IPS-20b (cell line): ENCODE data around the gene CCDC66.
A peak's percentile ranks its signal among the peaks of the same experiment; 100 is the strongest.
"Not testable (repeated sequence)": the region's sequence is repeated elsewhere in the genome, so short reads cannot be mapped to it uniquely, and the experiment has no call there.

Experiments
- H3K27ac ChIP-seq: one replicate; pipeline ENCODE4 v1.5.1; 2013; ENCODE audit warnings: low read length
- H3K27me3 ChIP-seq: 2 replicates; pipeline ENCODE4 v1.6.1; 2013; ENCODE audit warnings: mild to moderate bottlenecking, low read length, inconsistent platforms; ENCODE audit not compliant: insufficient read depth
- H3K36me3 ChIP-seq: 2 replicates; pipeline ENCODE4 v1.6.1; 2013; ENCODE audit warnings: low read depth, mild to moderate bottlenecking, inconsistent platforms, low read length, moderate library complexity; ENCODE audit not compliant: insufficient read depth
- H3K4me1 ChIP-seq: 2 replicates; pipeline ENCODE4 v1.6.1; 2013; ENCODE audit warnings: mild to moderate bottlenecking, control low read depth, inconsistent platforms, low read length, moderate library complexity; ENCODE audit not compliant: insufficient read depth
- H3K4me3 ChIP-seq: 2 replicates; pipeline ENCODE4 v1.5.1; 2013; ENCODE audit warnings: mild to moderate bottlenecking, low read length, inconsistent platforms
- H3K9ac ChIP-seq: 2 replicates; pipeline ENCODE4 v1.6.1; 2013; ENCODE audit warnings: low read depth, mild to moderate bottlenecking, inconsistent platforms, low read length, moderate library complexity
- H3K9me3 ChIP-seq: 2 replicates; pipeline ENCODE4 v1.6.1; 2013; ENCODE audit warnings: mild to moderate bottlenecking, low read depth, low read length, inconsistent platforms; ENCODE audit not compliant: insufficient read depth

The CCDC66 gene

GRCh38 chr3:56556908-56557830 lies at the start of gene CCDC66:
CCDC66 (plus strand) TSS chr3:56557175; CDS start chr3:56557243, 68 bp downstream.
- Histone ChIP-seq H3K4me3 (peak within 1 kb of the TSS; percentile 96), H3K27ac (peak within 1 kb of the TSS; percentile 77), H3K36me3 (peaks cover 32% of the 10 kb centered on the region), H3K4me1 (no peaks in the 10 kb centered on the region; the same call in 1 of the 2 replicates), H3K27me3 (no peaks in the 10 kb centered on the region), H3K9ac (peak within 1 kb of the TSS; percentile 98), H3K9me3 (no peaks in the 10 kb centered on the region)

DNA sequence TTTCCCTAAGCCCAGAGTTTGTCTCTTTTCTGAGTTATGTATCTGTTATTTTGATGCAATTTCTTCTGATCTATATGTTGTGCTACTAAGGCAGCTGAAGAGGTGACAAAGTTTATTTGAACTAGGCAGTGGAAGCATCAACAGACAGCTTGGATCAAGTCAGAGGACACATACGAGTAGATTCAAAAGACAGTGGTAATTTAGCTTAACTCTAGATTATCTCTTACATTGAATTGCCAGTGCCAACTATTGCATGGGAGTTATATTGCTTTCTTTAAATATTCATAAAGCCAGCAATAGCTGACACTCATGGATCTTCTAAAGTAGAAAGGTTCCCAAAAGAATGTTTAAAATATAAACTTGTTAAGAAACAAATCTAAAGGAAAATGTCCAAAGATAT lies 37.3 kb upstream of the CCDC66 start:
- Histone ChIP-seq H3K9me3 (no peaks in the 10 kb centered on the region), H3K4me3 (no peak overlapping the region), H3K36me3 (no peaks in the 10 kb centered on the region), H3K27ac (no peak overlapping the region), H3K9ac (no peak overlapping the region), H3K4me1 (no peaks in the 10 kb centered on the region), H3K27me3 (no peaks in the 10 kb centered on the region; the same call in 1 of the 2 replicates)

DNA sequence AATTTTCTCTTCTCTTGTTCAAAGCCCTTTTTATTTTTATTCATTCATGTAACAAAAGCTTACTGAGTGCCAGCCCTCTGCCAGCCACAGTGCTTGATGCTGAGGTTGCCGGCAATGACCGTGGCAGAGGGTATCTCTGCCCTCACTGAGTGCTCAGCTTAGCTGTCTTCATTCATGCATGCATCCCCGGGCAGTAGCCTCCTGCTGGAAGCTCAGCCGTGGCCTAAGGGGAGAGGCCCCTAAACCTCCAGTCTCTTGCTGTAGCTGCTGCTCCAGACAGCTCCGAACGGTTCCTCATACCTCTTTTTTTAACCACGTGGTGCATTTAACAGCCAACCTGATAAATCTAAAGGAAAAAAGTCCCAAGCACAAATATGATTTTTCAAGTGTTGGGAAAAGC lies 34.6 kb upstream of the CCDC66 start:
- Histone ChIP-seq H3K27me3 (no peaks in the 10 kb centered on the region; the same call in 1 of the 2 replicates), H3K36me3 (no peaks in the 10 kb centered on the region), H3K27ac (no peak overlapping the region), H3K9me3 (no peaks in the 10 kb centered on the region), H3K4me1 (no peaks in the 10 kb centered on the region), H3K4me3 (no peak overlapping the region), H3K9ac (no peak overlapping the region)

DNA sequence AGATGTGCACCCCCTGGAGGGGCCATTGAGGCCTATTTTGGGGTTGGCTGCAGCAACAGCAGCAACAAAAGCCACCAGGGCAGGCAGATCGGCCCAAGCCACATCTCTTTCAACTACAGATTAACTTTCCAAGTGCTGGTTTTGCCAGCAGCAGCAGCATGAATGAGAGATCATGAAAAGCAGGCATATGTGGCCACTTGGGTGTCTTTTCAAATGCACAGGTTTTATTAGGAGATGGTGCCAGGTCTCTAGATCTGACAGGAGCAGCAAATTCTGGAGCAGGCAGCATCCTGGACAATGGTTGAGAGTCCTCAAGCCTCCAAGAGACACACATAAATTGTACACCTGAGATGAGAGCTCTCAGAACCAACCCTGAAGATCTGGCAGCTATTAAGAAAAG lies 31.7 kb upstream of the CCDC66 start:
- H3K9me3 ChIP-seq: no peaks in the 10 kb centered on the region
- H3K4me1 ChIP-seq: no peaks in the 10 kb centered on the region
- no peaks in the 10 kb centered on the region for H3K36me3 ChIP-seq
- no peaks in the 10 kb centered on the region for H3K27me3 ChIP-seq
- H3K9ac ChIP-seq: no peak overlapping the region
- H3K27ac ChIP-seq: no peak overlapping the region
- no peak overlapping the region for H3K4me3 ChIP-seq

GRCh38 chr3:56536735-56537134 lies 20.2 kb upstream of the CCDC66 start:
- Histone ChIP-seq H3K4me3 (no peak overlapping the region), H3K36me3 (no peaks in the 10 kb centered on the region), H3K9ac (no peak overlapping the region), H3K27me3 (no peaks in the 10 kb centered on the region), H3K27ac (no peak overlapping the region), H3K9me3 (no peaks in the 10 kb centered on the region), H3K4me1 (no peaks in the 10 kb centered on the region)

DNA sequence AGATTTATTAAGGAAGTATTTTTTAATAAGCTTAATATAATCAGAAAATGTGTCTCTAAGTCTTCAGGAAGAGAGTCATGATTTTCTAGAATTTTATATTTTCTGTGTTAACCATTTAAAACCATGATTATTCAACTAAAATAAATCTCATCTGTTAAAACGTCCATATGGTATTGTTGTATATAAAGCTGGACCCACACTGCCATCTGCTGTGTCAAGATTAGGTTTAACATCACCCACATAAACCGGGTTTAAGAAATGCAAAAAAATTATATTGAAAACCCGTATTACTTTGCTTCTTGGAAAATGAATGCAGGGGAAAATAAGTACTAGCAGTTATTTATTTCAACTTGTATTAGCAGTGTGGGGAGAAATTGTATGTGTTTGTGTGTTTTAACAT lies 9.5 kb upstream of the CCDC66 start:
- H3K27ac ChIP-seq: no peak overlapping the region
- H3K36me3 ChIP-seq: no peaks in the 10 kb centered on the region
- no peaks in the 10 kb centered on the region for H3K9me3 ChIP-seq
- no peaks in the 10 kb centered on the region for H3K4me1 ChIP-seq
- no peaks in the 10 kb centered on the region for H3K27me3 ChIP-seq
- H3K4me3 ChIP-seq: no peak overlapping the region
- no peak overlapping the region for H3K9ac ChIP-seq

- H3K27ac ChIP-seq: no peak overlapping the region
- H3K4me3 ChIP-seq: peak overlapping the region; percentile 96
- H3K4me1 ChIP-seq: no peaks in the 10 kb centered on the region; the same call in 1 of the 2 replicates
- H3K9ac ChIP-seq: peak overlapping the region; percentile 98
- no peaks in the 10 kb centered on the region for H3K9me3 ChIP-seq
- peaks cover 37% of the 10 kb centered on the region for H3K36me3 ChIP-seq
- no peaks in the 10 kb centered on the region for H3K27me3 ChIP-seq
Observed at GRCh38 chr3:56557831-56558170, 826 bp downstream of the CCDC66 start.

DNA sequence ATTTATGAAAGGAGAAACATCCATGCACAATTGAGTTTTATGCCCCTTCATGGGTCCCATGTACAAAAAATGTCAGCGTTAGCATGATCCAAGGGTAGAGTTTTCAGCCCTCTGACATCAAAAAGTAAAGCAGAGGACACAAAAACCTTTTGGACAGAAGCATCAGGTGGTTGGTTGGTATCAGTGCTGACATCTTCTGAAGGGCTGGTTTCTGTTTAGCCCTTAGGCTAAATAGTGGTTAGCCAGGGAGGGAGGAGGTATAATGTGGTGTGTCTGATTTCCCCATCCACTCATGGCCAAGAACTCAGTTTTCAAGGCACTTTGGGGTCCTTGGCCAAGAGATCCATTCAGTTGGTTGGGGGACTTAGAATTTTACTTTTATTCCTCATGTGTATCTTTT lies 16.5 kb downstream of the CCDC66 start:
- H3K4me1 ChIP-seq: no peaks in the 10 kb centered on the region
- no peak overlapping the region for H3K9ac ChIP-seq
- no peak overlapping the region for H3K27ac ChIP-seq
- H3K36me3 ChIP-seq: peaks cover 53% of the 10 kb centered on the region
- no peaks in the 10 kb centered on the region for H3K27me3 ChIP-seq
- H3K4me3 ChIP-seq: no peak overlapping the region
- no peaks in the 10 kb centered on the region for H3K9me3 ChIP-seq

GRCh38 chr3:56581941-56582340 lies 25.0 kb downstream of the CCDC66 start:
- H3K9ac ChIP-seq, H3K27me3 ChIP-seq, H3K4me3 ChIP-seq, H3K27ac ChIP-seq, H3K4me1 ChIP-seq: not testable (repeated sequence)
- peaks cover 10% of the 10 kb centered on the region for H3K9me3 ChIP-seq
- peaks cover 18% of the 10 kb centered on the region; the same call in 1 of the 2 replicates for H3K36me3 ChIP-seq

DNA sequence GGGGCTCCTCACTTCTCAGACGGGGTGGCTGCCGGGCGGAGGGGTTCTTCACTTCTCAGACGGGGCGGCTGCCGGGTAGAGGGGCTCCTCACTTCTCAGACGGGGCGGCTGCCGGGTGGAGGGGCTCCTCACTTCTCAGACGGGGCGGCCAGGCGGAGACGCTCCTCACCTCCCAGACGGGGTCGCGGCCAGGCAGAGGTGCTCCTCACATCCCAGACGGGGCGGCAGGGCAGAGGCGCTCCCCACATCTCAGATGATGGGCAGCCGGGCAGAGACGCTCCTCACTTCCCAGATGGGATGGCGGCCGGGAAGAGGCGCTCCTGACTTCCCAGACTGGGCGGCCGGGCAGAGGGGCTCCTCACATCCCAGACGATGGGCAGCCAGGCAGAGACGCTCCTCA lies 27.3 kb downstream of the CCDC66 start:
- Histone ChIP-seq H3K9me3 (peaks cover 10% of the 10 kb centered on the region), H3K36me3 (peaks cover 18% of the 10 kb centered on the region; the same call in 1 of the 2 replicates)
- H3K4me1 ChIP-seq, H3K27ac ChIP-seq, H3K4me3 ChIP-seq, H3K9ac ChIP-seq, H3K27me3 ChIP-seq: not testable (repeated sequence)

DNA sequence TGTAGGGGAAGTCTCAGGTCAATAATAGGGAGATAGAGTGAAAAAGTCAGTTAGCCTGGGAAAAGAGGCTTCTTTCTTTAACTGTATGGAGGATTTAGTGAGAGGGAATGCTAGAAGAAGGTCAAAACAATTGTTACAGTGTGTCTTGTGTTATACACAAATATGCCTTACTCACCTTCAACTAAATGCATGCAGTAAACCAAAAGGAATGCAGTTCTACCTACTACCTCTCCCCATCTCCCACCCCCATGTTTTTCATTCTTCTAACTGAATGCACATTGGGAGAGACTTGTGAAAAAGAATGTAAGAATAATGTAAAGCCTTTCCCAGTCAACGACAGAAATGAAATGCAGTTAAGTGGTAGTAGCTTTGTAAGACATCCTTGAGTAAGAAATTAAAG lies 33.8 kb downstream of the CCDC66 start:
- Histone ChIP-seq H3K9ac (peak overlapping the region; percentile 16; the same call in 1 of the 2 replicates), H3K27ac (no peak overlapping the region), H3K36me3 (peaks cover 27% of the 10 kb centered on the region), H3K4me1 (peaks cover 8% of the 10 kb centered on the region), H3K9me3 (no peaks in the 10 kb centered on the region), H3K4me3 (no peak overlapping the region), H3K27me3 (no peaks in the 10 kb centered on the region)

- Histone ChIP-seq H3K27ac (no peak overlapping the region), H3K36me3 (peaks cover 29% of the 10 kb centered on the region), H3K27me3 (no peaks in the 10 kb centered on the region), H3K4me3 (no peak overlapping the region), H3K9ac (no peak overlapping the region), H3K4me1 (peaks cover 8% of the 10 kb centered on the region), H3K9me3 (no peaks in the 10 kb centered on the region)
Observed at GRCh38 chr3:56591262-56591661, 34.3 kb downstream of the CCDC66 start.
